ENCODE measurements around the gene SCFD2. TPM values are rescaled to one million over a fixed set of nuclear protein-coding genes. Genes with fewer than 3 reads are reported as not detected.

SCFD2 gene
- total and polyA plus RNA-seq, 4 donors: 4.3 to 28.8 (median 7.4) TPM

- H3K27me3 ChIP-seq (ENCODE audit: control insufficient read depth in 4 of 4, insufficient read depth in 4 of 4, low read length in 3 of 4): no peaks in the 10 kb centered on the region
- no peak for TF ChIP-seq EGR1 (IDR thresholded peaks at IDR 0.05; ENCODE audit: low read depth in 2 of 2)
- no peak for TF ChIP-seq TAF1 (conservative IDR thresholded peaks at IDR 0.05)
- TF ChIP-seq GABPA (IDR thresholded peaks at IDR 0.05 in 1 of 2, conservative IDR thresholded peaks at IDR 0.05 in 1 of 2): no peak
- no peak for TF ChIP-seq MAX (IDR thresholded peaks at IDR 0.05)
- TF ChIP-seq ZBTB33 (IDR thresholded peaks at IDR 0.05): no peak
- TF ChIP-seq RXRA (IDR thresholded peaks at IDR 0.05): no peak
- no peak for TF ChIP-seq ATF3 (IDR thresholded peaks at IDR 0.05)
- no peak for TF ChIP-seq YY1 (IDR thresholded peaks at IDR 0.05)
- TF ChIP-seq RAD21 (IDR thresholded peaks at IDR 0.05): no peak
- no peak for TF ChIP-seq JUND (IDR thresholded peaks at IDR 0.05)
- no peak for TF ChIP-seq FOXA1 (IDR thresholded peaks at IDR 0.05)
- no peak for TF ChIP-seq HNF4G (IDR thresholded peaks at IDR 0.05)
- no peak for TF ChIP-seq HNF4A (conservative IDR thresholded peaks at IDR 0.05)
- no peak for TF ChIP-seq SP1 (IDR thresholded peaks at IDR 0.05)
- TF ChIP-seq NR2F2 (IDR thresholded peaks at IDR 0.05): no peak
- no peak for TF ChIP-seq FOXA2 (IDR thresholded peaks at IDR 0.05)
- TF ChIP-seq CTCF (IDR thresholded peaks at IDR 0.05; ENCODE audit: low read depth, low read length, missing input control): no peak
- H3K4me1 ChIP-seq (ENCODE audit: control insufficient read depth in 4 of 4, insufficient read depth in 4 of 4, low read length in 3 of 4): peaks cover 0 to 20% (median 10%) of the 10 kb centered on the region in 4 donors
- WGBS: 95% methylated on average over 4 of the region's 4 CpGs
- H3K27ac ChIP-seq (ENCODE audit: low read depth in 1 of 2, low read length in 2 of 2): no peak overlapping the region
- H3K36me3 ChIP-seq (ENCODE audit: control insufficient read depth in 4 of 4, insufficient read depth in 3 of 4, low read depth in 1 of 4, low read length in 3 of 4): peaks cover 1 to 10% (median 5%) of the 10 kb centered on the region in 4 donors
- no peaks in the 10 kb centered on the region for H3K9me3 ChIP-seq (ENCODE audit: control insufficient read depth in 4 of 4, low read length in 3 of 4)
- no peak overlapping the region for H3K4me3 ChIP-seq (ENCODE audit: low read depth in 1 of 3, low read length in 3 of 3)
- H3K9ac ChIP-seq (ENCODE audit: low read depth in 1 of 2, low read length in 2 of 2): no peak overlapping the region
- DNase-seq (ENCODE audit: low spot score): no peak
Measured at GRCh38 chr4:53380221-53380620, 14.4 kb upstream of the SCFD2 start.

GRCh38 chr4:53378171-53378482, 12.3 kb upstream of the SCFD2 start:
- Histone ChIP-seq H3K36me3 (ENCODE audit: control insufficient read depth in 4 of 4, insufficient read depth in 3 of 4, low read depth in 1 of 4, low read length in 3 of 4) (peaks cover 0 to 4% (median 2%) of the 10 kb centered on the region in 4 donors), H3K4me3 (ENCODE audit: low read depth in 1 of 3, low read length in 3 of 3) (peak overlapping the region; percentile 74 to 92 (median 91)), H3K4me1 (ENCODE audit: control insufficient read depth in 4 of 4, insufficient read depth in 4 of 4, low read length in 3 of 4) (peaks cover 0 to 20% (median 10%) of the 10 kb centered on the region in 4 donors), H3K9me3 (ENCODE audit: control insufficient read depth in 4 of 4, low read length in 3 of 4) (no peaks in the 10 kb centered on the region), H3K9ac (ENCODE audit: low read depth in 1 of 2, low read length in 2 of 2) (peak overlapping the region; percentile 80 to 82), H3K27ac (ENCODE audit: low read depth in 1 of 2, low read length in 2 of 2) (peak overlapping the region; percentile 83 to 87), H3K27me3 (ENCODE audit: control insufficient read depth in 4 of 4, insufficient read depth in 4 of 4, low read length in 3 of 4) (no peaks in the 10 kb centered on the region)
- TF ChIP-seq HNF4G (IDR thresholded peaks at IDR 0.05): no peak
- TF ChIP-seq ATF3 (IDR thresholded peaks at IDR 0.05): no peak
- TF ChIP-seq GABPA (IDR thresholded peaks at IDR 0.05 in 1 of 2, conservative IDR thresholded peaks at IDR 0.05 in 1 of 2): no peak
- TF ChIP-seq FOXA1 (IDR thresholded peaks at IDR 0.05): no peak
- under 1% methylated on average over 10 of the region's 10 CpGs for WGBS
- DNase-seq (ENCODE audit: low spot score): no peak
